ENCODE measurements around the gene BLOC1S5.

DNA sequence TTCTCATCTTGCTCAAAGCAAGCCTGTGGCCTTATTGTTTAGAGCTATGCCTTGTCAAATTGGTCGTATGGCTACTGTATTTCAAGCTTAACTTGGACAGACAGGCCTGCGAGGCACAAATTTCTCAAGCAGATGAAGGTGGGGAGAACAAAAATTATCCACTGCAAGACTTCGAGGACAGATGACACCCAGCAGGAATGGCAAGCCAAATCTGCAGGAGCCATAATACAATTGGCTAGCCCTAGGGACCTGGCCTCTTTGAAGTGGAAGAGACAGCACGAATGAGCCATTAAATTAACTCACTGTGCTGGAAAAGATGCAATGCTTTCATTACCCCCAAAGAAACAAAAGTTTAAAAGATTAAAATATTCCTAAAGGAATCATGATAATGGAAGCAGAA, 5.0 kb upstream of the BLOC1S5 start:
- TF ChIP-seq EZH2 (IDR thresholded peaks at IDR 0.05; ENCODE audit: insufficient read depth, poor library complexity, severe bottlenecking) (no peak), EZH2phosphoT487 (IDR thresholded peaks at IDR 0.05; ENCODE audit: insufficient read depth, low read depth) (no peak)
